ENCODE results near the gene ACVR2A.

The ACVR2A gene

DNA sequence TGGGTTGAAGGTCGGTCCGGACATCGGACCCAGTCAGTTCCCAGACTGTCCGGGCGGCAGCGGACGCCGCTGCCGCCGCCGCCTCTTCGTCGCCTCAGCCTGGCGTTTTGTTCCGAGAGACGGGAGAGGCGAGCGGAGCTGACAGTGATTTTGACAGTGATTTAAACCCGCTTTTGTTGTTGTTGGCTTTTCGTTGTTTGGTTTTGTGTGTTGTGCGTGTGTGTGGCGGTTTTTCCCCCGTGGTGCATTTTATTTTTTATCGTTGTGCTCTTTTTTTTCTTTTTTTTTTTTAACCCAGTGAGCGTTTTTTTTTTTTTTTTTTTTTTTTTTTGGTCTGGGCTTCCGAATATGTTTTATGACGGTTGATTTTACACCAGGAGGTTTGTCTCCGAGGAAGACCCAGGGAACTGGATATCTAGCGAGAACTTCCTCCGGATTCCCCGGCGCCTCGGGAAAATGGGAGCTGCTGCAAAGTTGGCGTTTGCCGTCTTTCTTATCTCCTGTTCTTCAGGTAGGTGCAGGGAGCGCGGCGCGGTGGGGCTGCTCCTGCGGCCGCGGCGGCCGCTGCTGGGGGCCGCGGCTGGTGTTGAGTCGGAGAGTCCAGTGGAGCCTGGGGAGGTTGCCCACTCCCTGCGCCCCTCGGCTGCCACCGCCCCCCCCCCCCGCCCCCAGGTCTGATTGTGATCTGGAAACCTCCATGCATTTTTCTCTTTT, at the start of gene ACVR2A:
ACVR2A (plus strand) TSS at position 333 of the 714 bp plus-strand sequence; CDS start at position 457, 124 bp downstream.
- DNase-seq = peak in 39 of 56 donors; percentile 4 to 70 (median 22)

DNA sequence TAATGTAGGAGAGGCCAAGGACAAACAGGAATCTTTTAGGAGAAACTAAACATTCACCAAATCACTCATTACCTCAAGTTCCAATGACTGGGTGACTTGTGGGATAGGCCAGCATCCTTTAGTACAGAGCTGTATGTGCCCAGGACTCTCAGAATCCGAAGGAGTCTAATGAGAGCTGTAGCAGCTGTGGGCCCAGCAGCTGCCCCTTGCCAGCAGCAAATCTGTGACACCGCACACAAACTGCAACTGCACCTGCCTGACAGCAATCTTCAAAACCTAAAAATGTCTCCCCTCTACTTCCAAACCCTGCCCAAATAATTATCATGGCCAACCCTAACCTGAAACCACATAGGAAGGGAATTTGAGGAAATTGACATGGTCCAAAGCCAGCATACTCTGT, 44.5 kb upstream of the ACVR2A start:
- DNase-seq = no peak

DNA sequence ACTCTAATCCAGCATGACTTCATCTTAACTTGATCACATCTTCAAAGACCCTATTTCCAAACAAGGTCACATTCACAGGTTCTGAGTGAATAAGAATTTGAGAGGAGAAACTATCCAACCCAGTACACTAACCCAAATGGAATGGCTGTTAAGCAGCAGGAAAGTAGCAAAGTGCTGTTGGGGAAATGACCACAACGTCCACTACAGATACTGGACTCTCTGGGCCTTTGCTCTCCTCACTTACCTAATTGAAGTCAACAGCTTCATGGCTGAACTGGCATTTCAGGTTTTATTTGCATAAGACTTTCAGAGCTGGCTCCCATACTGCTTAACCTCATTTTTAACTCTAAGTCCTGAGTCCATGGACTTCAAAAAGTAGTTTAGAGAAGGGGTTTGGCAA, 38.0 kb upstream of the ACVR2A start:
- no peak for DNase-seq

DNA sequence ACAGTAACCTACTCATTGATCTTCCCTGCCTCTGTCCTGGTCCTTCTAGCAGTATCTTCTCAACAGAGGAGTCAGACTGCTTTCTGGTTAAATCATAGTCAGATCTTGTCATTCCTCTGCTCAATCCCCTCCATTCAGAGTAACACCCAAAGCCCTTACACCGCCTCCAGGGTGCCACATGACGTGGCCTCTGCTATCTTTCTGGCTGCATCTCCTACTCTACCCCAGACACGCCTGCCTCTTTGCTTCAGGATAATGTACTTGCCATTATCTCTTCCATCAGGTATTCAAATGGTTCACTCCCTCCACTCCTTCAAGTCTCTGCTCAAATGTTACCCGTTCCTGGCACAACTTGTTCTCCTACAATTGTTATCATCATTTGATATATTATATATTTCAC, 36.3 kb upstream of the ACVR2A start:
- DNase-seq = no peak

DNA sequence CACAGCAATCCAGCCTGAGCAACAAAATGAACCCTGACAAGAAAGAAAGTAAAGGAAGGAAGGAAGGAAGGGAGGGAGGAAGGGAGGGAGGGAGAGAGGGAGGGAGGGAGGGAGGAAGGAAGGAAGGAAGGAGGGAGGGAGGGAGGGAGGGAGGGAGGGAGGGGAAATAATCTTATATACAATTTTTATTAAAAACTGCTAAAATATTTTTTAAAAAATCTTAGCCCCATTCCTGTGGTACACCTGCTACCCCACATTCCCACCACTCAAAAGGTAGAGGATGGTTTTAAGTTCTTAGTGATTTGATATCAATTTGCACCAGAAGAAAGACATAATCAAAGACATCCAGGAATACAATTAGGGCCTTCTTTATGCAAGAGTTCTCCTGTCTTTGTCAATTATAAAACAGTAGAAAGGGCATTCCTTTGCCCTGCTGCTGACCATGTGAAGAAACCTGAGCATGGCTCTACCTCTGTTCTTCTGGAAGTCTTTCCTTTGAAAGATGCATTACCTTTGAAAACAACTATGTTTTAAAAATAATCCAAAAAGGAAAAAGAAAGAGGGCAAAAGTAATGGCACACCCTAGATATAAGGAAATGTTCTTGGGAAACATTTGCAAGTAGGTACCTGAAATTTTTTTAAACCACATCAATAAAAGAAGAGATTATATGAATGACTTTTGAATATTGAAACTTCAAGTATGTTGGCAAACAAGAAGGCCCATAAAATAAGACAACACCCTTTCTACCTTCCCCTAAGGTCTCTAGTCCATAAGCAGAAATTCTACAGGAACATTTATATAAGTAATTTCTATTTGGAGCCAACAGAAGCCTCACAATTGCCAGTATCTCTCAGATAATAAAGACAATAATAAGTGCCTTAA, 33.7 kb upstream of the ACVR2A start:
- no peak for DNase-seq

DNA sequence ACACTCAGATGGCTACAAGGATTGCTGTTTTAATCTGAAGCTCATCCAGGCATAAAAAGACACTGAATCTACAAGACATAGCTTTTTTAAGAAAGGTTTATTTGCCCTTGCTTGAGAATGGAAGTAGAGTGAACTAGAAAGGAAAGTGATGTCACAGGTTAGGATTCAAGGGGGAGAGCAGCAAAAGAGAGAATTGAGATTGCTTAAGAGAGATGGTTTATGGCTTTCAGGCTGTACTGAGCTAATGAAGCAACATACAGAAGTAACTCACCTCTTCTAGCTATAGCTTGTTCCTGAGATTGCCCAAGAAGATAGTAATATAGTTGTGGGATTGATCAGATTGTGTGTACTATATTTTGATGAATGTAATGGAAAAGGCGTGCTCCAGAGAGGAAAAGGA, 26.1 kb upstream of the ACVR2A start:
- DNase-seq = no peak

DNA sequence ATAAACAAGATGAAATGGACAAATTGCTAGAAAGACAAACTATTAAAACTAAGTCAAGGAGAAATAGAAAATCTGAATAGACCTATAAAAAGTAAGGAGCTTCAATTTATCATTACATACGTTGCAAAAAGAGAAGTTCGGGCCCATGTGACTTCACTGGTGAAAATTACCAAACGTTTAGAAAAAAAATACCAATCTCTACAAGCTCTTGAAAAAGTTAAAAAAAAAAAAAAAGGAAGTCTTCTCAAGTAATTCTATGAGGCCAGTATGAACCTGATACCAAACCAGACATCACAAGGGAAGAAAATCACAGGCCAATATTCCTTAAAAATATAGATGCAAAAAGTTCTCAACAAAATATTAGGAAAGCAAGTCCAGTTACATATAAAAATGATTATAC, 20.2 kb upstream of the ACVR2A start:
- DNase-seq = no peak

DNA sequence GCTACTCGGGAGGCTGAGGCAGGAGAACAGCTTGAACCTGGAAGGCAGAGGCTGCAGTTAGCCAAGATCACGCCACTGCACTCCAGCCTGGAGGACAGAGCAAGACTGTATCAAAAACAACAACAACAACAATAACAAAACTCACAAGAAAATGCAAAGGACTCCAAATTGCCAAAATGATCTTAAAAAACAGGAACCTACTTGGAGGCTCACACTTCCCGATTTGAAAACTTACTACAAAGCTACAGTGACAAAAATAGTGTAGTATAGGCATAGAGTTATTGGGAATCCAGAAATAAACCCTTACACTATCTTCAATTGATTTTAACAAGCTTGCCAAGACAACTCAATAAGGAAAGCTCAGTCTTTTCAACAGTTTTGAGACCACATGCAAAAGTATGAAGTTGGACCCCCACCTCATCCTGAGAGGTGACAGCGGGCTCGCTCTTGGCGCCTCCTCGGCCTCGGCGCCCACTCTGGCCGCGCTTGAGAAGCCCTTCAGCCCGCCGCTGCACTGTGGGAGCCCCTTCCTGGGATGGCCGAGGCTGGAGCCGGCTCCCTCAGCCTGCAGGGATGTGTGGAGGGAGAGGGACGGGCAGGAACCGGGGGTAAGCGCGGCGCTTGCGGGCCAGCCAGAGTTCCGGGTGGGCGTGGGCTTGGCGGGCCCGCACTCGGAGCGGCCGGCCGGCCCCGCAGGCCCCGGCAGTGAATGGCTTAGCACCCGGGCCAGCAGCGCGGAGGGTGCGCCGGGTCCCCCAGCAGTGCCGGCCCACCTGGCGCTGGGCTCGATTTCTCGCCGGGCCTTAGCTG, 18.3 kb upstream of the ACVR2A start:
- DNase-seq = no peak

DNA sequence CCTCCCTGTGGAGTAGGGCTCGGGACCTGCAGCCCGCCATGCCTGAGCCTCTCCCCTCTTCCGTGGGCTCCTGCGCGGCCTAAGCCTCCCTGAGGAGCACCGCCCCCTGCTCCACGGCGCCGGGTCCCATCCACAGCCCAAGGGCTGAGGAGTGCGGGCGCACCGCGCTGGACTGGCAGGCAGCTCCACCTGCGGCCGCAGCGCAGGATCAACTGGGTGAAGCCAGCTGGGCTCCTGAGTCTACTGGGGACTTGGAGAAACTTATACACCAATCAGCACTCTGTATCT, 17.8 kb upstream of the ACVR2A start:
- DNase-seq = no peak

DNA sequence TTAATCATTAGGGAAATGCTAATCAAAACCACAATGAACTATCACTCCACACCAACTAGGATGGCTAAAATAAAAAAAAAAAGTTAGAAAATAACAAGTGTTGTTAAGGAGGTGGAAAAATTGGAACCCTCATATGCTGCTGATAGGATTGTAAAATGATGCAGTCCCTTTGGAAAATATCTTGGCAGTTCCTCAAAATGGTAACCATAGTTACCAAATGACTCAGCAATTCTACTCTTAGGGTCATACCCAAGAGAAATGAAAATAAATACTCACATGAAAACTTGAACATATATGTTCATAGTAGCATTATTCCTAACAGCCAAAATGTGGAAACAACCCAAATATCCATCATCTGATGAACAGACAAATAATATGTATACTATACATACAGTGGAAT, 15.7 kb upstream of the ACVR2A start:
- no peak for DNase-seq

DNA sequence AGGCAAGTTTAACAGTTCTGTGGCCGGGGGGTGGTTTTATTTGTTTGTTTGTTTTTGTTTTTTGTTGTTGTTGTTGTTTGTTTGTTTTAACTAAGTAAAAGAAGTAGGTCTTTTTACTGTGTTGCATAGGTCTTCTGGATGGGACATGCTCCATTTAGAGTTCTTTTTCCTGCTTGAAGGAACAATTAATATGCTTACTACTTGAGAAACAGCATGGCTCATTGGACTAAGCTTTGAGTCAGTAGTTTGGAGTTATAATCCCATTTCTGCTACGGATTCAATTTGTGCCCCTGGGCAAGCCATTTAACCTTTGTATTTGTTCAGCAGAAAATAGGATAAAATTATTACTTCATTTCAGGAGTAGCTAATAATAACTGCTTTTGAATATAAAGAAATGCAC, 8.7 kb upstream of the ACVR2A start:
- DNase-seq = no peak

DNA sequence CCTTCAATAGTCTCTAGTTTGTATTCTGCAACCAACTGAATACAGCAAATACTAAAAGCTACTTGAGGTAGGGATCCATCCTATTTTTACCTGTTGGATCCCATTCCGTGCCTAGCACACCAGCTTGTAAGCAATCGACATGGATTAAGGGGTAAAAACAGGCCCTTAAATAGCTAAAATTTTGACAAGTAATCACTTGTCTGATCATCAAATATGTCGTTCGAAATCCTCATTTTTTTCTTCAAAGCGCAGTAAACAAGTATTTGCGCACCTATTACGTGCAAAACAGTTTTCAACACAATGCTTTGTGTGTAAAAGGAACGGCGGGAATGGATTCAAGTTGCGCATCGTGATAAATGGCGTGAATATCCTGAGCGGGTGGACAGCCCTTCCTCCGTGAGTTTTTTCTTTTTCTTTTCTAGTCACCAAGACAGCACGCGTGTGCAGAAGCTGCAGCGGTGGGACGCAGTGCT, 1.4 kb upstream of the ACVR2A start:
- DNase-seq = no peak

DNA sequence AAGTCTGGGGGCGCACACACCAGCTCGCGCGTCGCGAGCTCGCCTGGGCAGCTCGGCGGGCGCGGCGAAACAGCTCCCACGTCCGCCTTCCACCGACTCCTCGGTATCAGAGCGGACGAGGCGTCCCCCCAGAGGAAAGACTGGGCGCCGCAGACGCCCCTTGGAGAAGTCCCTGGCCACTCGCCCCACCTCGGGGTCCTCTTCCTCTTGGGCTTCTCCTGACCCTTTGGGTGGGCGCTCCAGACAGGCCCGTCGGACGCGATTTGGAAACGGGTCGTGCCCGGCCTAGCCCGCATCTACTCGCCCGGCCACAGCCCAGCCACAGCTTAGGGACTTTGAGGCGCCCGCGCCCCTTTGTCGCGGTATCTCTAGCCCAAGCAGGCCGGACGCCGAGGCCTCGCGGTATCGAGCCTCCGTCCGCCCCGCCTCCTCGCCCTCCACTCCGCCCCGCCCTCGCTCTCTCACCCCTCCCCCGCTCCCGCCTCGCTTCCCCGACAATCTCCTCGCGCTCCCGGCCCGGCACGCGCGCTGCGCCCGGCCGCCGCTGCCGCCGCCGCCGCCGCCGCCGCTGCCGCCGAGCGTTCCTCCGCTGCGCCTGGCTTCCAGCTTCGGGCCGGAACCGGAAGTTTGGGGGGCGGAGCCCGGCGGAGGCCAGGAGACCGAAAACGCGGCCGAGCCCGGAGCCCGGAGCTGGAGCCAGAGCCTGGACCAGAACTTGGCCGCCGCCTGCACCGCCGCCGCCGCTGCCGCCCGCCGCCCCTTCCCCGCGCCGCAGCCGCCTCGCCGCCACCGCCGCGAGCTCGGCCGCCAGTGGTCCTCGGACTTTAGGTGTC, 749 bp upstream of the ACVR2A start:
- DNase-seq = peak in 55 of 56 donors; percentile 60 to 99 (median 87)

DNA sequence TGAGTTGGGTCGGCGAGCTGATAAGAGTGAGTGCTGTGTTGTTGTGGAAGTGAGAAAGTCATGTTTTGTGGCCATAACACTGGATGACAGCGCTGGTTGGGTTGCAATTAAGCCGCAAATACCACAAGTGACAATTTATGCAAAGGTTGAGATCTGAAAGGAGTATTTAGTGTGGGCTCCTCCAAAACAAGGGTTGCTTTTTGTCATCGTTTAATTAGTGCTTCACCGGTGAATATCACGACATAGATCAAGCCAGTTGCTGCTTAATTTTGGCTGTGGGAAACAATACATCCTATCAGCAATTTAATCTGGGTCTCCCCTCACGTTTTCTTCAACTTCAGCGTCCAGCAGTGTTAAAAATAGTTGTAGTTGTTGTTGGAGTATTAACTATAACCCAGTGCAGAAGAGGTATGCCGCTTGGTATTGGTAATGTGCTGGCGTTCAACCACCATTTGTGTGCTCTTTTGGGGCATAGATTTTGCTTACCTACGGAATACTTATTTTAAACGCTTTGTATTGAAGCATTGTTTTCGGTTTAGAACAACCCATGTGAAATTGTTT, 662 bp downstream of the ACVR2A start:
- peak in 9 of 56 donors; percentile 18 to 70 (median 47) for DNase-seq

DNA sequence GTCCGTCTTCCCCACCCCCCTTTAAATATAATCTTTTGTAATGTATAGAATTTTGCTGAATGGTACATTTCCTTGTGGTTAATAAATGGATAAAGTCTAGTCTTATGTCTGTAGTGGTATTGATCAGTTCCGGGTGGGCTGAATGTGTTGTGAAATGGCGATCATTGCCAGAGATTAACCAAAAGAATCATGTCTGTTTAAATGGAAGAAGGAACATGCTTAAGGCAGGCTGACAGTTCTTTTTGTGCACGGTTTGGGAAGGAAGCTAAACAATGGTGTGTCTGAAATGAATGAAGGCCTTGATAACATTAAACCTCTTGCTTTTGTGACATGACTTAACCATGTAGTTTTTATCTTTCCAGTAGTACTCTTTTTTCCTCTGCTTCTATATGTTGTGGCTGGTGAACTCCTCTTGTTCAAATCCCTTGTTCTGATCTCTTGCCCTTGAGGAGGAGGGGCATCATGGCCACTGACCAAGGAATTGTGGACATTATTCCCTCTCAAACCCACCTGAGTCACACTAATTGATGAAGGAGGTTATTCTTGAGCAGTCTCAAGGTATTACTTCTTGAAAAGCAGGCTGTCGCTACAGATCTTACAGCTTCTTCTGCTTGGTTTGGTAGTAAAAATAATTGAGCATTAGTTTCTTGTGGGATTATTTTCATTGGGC, 1.7 kb downstream of the ACVR2A start:
- DNase-seq = peak in 4 of 56 donors; percentile 0 to 8 (median 3)

DNA sequence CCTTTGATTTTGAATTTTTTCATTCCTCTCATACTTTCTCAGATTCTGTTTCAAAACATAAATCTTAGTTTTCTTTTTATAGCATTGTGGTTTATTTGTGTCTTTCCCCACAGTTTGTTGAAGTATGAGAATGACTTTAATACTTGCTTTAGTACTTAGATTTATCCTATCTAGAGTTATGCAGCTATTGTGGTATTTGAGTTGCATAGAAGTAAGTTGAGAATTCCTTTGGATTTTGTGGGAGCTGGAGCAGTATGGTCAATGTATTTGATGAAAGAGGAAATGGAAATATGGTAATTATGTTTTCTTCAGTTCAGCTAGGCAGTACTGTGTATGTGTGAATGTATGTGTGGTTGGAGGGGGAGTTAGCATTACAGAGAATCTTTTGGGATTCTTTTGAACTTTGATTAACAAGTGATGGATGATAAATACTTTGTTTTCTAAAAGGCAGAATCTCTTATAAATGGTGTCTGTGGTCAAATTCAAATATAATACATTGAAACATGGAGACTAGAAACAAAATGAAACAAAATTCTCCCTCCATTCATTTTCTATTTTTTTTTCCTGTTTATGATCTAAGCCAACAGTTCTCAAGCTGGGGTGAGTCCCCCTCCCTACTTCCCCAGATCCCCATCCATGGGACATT, 3.0 kb downstream of the ACVR2A start:
- no peak for DNase-seq

DNA sequence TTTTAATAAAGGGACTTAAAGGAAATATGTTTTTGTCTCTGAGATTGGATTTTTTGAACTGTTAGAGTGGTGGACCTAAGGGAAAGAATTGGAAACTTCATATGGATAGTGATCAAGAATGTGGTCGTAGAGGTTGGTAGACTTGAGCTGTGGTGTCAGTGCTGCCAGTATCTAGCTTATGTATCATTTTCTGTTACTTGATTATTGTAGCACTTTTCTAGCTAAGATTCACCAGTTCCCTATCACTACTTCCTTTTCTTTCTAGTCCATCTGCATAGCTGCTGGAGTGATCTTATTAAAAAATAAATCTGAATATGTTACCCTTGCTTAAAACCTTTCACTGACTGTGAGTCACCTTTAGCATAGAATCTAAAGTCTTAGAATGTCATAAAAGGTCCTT, 6.0 kb downstream of the ACVR2A start:
- no peak for DNase-seq

DNA sequence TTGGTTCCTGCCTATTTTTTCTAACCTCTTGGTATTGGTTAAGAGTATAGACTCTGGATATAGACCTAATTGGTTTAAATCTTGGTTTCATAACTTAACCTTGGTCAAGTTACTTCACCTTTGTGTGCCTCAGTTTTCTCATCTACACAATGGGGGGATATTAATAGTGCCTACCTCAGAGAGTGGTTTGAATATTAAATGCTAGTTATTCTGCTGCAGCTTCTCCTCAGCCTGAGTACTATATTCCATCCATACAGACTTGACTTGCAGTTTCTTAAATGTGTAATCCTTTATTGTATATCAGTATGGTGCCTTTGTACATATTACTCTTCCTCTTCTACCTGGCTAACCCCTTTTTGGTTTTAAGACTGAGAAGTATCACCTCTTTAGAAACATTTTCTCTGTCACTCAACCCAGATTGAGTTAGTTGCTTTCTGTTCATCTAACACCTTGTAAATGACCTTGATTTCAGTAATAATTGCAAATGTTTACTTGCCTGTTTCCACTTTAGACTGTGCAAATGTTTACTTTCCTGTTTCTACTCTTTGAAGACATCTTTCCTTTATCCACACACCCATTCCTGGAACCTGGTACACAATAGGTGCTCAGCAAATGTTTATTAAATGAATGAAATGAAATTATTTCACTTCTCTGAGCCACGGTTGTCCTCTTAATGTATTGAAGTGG, 6.6 kb downstream of the ACVR2A start:
- no peak for DNase-seq

Data from nucleus accumbens (tissue), 56 donors.